ENCODE data around the gene AMN.

- TF ChIP-seq CTCF (IDR thresholded peaks at IDR 0.05): no peak
- TF ChIP-seq REST (IDR thresholded peaks at IDR 0.05; ENCODE audit: low read depth, low read length): no peak
- TF ChIP-seq SIN3A (IDR thresholded peaks at IDR 0.05; ENCODE audit: borderline replicate concordance, low read depth, low read length): no peak
- TF ChIP-seq ZBTB33 (IDR thresholded peaks at IDR 0.05; ENCODE audit: borderline replicate concordance, low read depth): no peak
- no peak for TF ChIP-seq SMC3 (IDR thresholded peaks at IDR 0.05; ENCODE audit: low read depth, low read length)
- no peak for TF ChIP-seq RAD21 (IDR thresholded peaks at IDR 0.05; ENCODE audit: low read length)
- TF ChIP-seq GABPA (IDR thresholded peaks at IDR 0.05; ENCODE audit: low read depth): no peak
- TF ChIP-seq MAX (IDR thresholded peaks at IDR 0.05; ENCODE audit: low read depth): no peak
- TF ChIP-seq POLR2AphosphoS5 (IDR thresholded peaks at IDR 0.05; ENCODE audit: low read depth, low read length): no peak
- no peak for TF ChIP-seq TCF12 (IDR thresholded peaks at IDR 0.05)
- TF ChIP-seq YY1 (IDR thresholded peaks at IDR 0.05; ENCODE audit: low read depth): no peak
- TF ChIP-seq EP300 (IDR thresholded peaks at IDR 0.05; ENCODE audit: borderline replicate concordance in 1 of 2, low read depth in 1 of 2, low read length in 1 of 2): no peak
- TF ChIP-seq FOXM1 (IDR thresholded peaks at IDR 0.05; ENCODE audit: low read depth): no peak
- no peak for TF ChIP-seq FOSL2 (IDR thresholded peaks at IDR 0.05; ENCODE audit: borderline replicate concordance, low read depth)
These were observed 36.0 kb downstream of the AMN start for GRCh38 chr14:102958461-102958860.
